WTC11 (cell line): ENCODE measurements around the gene SEMA4C. TPM values are rescaled to one million over a fixed set of nuclear protein-coding genes. Genes with fewer than 3 reads are reported as not detected.

Experiments
- ATAC-seq: fragments of 200-7000 bp; cut with Tn5 transposase; 2 replicates; pipeline ENCODE4 v1.10.0; 2021; ENCODE audit warnings: mild to moderate bottlenecking, moderate library complexity
- CTCF ChIA-PET: fragments of 300-600 bp; sonication (Branson Sonifier 250); formaldehyde crosslinking; loops from one replicate; lab custom pipeline; 2021; ENCODE audit warnings: antibody characterized with exemption; lab: Charles Lee
- POLR2A ChIA-PET: fragments of 350-600 bp; sonication (Branson Sonifier 250); formaldehyde crosslinking; loops from one replicate; lab custom pipeline; 2021; ENCODE audit warnings: antibody characterized with exemption; lab: Charles Lee
- DNase-seq: peaks from one replicate; pipeline ENCODE4 v3.0.0; 2021; ENCODE audit warnings: low spot score
- H3K27ac Mint-ChIP-seq: 2 replicates; pipeline ENCODE4 v1.8.0; 2021; ENCODE audit warnings: mixed read lengths
- H3K27me3 Mint-ChIP-seq: 2 replicates; pipeline ENCODE4 v1.8.0; 2021; ENCODE audit warnings: low read depth, mild to moderate bottlenecking, moderate library complexity, mixed read lengths
- H3K36me3 Mint-ChIP-seq: 2 replicates; pipeline ENCODE4 v1.8.0; 2021; ENCODE audit warnings: mixed read lengths
- H3K4me1 Mint-ChIP-seq: 2 replicates; pipeline ENCODE4 v1.8.0; 2022; ENCODE audit warnings: mixed read lengths
- H3K4me3 Mint-ChIP-seq: 2 replicates; pipeline ENCODE4 v1.8.0; 2021; ENCODE audit warnings: mild to moderate bottlenecking, moderate library complexity, mixed read lengths
- H3K9me3 Mint-ChIP-seq: 2 replicates; pipeline ENCODE4 v1.8.0; 2021; ENCODE audit warnings: mixed read lengths
- CBFB ChIP-seq: sonication (generic); formaldehyde crosslinking; IDR thresholded peaks from 2 replicates; pipeline ENCODE4 v1.8.1; 2022; ENCODE audit warnings: mild to moderate bottlenecking, low read depth, missing genetic modification reagents
- ESRRA ChIP-seq: sonication (generic); formaldehyde crosslinking; IDR thresholded peaks from 2 replicates; pipeline ENCODE4 v1.8.1; 2022; ENCODE audit warnings: mild to moderate bottlenecking, missing genetic modification reagents, borderline replicate concordance
- ETV6 ChIP-seq: sonication (generic); formaldehyde crosslinking; IDR thresholded peaks from 2 replicates; pipeline ENCODE4 v1.8.1; 2022; ENCODE audit warnings: mild to moderate bottlenecking, missing genetic modification reagents
- GTF2I ChIP-seq: fragments of 250-450 bp; sonication (Bioruptor Pico); conservative IDR thresholded peaks from 2 replicates; pipeline ENCODE4 v1.4.0; 2021; ENCODE audit warnings: mild to moderate bottlenecking
- NFYB ChIP-seq: sonication (generic); formaldehyde crosslinking; conservative IDR thresholded peaks from 2 replicates; pipeline ENCODE4 v1.8.0; 2022; ENCODE audit warnings: low read depth, missing genetic modification reagents
- SOX15 ChIP-seq: fragments of 250-450 bp; sonication (Bioruptor Pico); IDR thresholded peaks from 2 replicates; pipeline ENCODE4 v1.9.0; 2021; ENCODE audit warnings: mild to moderate bottlenecking
- TCF7 ChIP-seq: sonication (generic); formaldehyde crosslinking; IDR thresholded peaks from 2 replicates; pipeline ENCODE4 v1.8.0; 2022; ENCODE audit warnings: mild to moderate bottlenecking, low read depth, missing genetic modification reagents, moderate library complexity
- TP53 ChIP-seq: sonication (generic); formaldehyde crosslinking; IDR thresholded peaks from 2 replicates; pipeline ENCODE4 v1.8.1; 2023; ENCODE audit warnings: mild to moderate bottlenecking, missing genetic modification reagents
- ZNF263 ChIP-seq: sonication (generic); formaldehyde crosslinking; IDR thresholded peaks from 2 replicates; pipeline ENCODE4 v1.8.1; 2022; ENCODE audit warnings: low read depth, mild to moderate bottlenecking, moderate library complexity, missing genetic modification reagents
- total RNA-seq: library from RNA; stranded (reverse); gene quantifications from 3 replicates; pipeline ENCODE4 v1.2.3, GENCODE V29; 2021
- TF ChIP-seq, protein P1 (sequence below): sonication (generic); formaldehyde crosslinking; IDR thresholded peaks from 2 replicates; pipeline ENCODE4 v1.8.1; 2022; ENCODE audit warnings: missing genetic modification reagents, borderline replicate concordance
- TF ChIP-seq, protein P2 (sequence below): sonication (generic); formaldehyde crosslinking; IDR thresholded peaks from 2 replicates; pipeline ENCODE4 v1.8.1; 2023; ENCODE audit warnings: mild to moderate bottlenecking, missing genetic modification reagents, moderate library complexity
- TF ChIP-seq, protein P3 (sequence below): sonication (generic); formaldehyde crosslinking; IDR thresholded peaks from 2 replicates; pipeline ENCODE4 v1.8.0; 2022; ENCODE audit warnings: mild to moderate bottlenecking, missing genetic modification reagents
- TF ChIP-seq, protein P4 (sequence below): sonication (generic); formaldehyde crosslinking; IDR thresholded peaks from 2 replicates; pipeline ENCODE4 v1.8.0; 2022; ENCODE audit warnings: mild to moderate bottlenecking, missing genetic modification reagents
- TF ChIP-seq, protein P5 (sequence below): sonication (generic); formaldehyde crosslinking; IDR thresholded peaks from 2 replicates; pipeline ENCODE4 v1.8.0; 2022; ENCODE audit warnings: missing genetic modification reagents
- TF ChIP-seq, protein P6 (sequence below): sonication (generic); formaldehyde crosslinking; IDR thresholded peaks from 2 replicates; pipeline ENCODE4 v1.8.1; 2022; ENCODE audit warnings: mild to moderate bottlenecking, moderate library complexity, missing genetic modification reagents

The SEMA4C gene
- total RNA-seq, 1 experiment from 2014 or later = 81.6 TPM

DNA sequence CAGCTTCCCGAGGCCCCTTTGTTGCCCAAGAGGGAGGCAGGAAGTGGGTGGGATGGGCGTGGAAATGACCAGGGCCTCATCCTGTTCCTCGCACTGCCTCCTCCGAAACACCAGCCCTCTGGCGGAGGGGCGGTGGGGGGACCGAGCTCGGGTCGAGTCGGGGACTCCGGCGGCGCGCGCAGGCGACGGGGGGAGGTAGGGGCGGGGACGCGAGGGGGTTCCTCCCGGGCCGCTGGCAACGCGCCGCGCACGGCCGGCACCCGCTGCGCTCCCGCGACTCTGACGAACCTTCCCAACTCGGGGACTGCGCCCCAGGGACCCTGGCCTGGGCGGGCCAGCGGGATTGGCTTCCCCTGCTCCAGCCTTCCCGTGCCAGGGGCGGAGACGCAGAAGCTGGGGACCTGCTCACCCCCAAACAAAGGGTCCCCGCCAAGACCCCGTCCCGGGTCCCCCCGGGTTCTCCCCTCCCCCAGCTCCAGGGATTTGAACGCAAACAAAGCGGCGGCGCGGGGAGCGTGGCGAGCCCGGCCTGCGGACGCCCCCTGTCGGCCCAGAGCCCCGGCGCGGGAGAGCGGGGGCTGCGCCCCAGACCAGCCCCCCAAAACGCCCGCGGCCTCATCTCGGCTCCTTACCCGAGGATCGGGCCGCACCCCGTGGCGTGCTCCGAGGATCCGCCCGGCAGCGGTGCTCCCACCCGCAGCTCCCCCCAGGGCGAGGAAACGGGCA lies 1.2 kb downstream of the SEMA4C start (continued):
- TF ChIP-seq, protein P1, sequence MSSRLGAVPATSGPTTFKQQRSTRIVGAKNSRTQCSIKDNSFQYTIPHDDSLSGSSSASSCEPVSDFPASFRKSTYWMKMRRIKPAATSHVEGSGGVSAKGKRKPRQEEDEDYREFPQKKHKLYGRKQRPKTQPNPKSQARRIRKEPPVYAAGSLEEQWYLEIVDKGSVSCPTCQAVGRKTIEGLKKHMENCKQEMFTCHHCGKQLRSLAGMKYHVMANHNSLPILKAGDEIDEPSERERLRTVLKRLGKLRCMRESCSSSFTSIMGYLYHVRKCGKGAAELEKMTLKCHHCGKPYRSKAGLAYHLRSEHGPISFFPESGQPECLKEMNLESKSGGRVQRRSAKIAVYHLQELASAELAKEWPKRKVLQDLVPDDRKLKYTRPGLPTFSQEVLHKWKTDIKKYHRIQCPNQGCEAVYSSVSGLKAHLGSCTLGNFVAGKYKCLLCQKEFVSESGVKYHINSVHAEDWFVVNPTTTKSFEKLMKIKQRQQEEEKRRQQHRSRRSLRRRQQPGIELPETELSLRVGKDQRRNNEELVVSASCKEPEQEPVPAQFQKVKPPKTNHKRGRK (CRISPR knock-in tag) = no peak
- TF ChIP-seq ZNF263 (CRISPR knock-in tag) = peak; percentile 69
- no peak for TF ChIP-seq NFYB (CRISPR knock-in tag)
- TF ChIP-seq GTF2I (CRISPR knock-in tag) = no peak
- no peak for TF ChIP-seq TP53 (CRISPR knock-in tag)
- no peak for TF ChIP-seq TCF7 (CRISPR knock-in tag)
- TF ChIP-seq, protein P2, sequence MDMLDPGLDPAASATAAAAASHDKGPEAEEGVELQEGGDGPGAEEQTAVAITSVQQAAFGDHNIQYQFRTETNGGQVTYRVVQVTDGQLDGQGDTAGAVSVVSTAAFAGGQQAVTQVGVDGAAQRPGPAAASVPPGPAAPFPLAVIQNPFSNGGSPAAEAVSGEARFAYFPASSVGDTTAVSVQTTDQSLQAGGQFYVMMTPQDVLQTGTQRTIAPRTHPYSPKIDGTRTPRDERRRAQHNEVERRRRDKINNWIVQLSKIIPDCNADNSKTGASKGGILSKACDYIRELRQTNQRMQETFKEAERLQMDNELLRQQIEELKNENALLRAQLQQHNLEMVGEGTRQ (CRISPR knock-in tag) = no peak; the same call in 1 of the 2 replicates
- no peak for TF ChIP-seq SOX15
- TF ChIP-seq, protein P3, sequence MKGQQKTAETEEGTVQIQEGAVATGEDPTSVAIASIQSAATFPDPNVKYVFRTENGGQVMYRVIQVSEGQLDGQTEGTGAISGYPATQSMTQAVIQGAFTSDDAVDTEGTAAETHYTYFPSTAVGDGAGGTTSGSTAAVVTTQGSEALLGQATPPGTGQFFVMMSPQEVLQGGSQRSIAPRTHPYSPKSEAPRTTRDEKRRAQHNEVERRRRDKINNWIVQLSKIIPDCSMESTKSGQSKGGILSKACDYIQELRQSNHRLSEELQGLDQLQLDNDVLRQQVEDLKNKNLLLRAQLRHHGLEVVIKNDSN (CRISPR knock-in tag) = no peak

DNA sequence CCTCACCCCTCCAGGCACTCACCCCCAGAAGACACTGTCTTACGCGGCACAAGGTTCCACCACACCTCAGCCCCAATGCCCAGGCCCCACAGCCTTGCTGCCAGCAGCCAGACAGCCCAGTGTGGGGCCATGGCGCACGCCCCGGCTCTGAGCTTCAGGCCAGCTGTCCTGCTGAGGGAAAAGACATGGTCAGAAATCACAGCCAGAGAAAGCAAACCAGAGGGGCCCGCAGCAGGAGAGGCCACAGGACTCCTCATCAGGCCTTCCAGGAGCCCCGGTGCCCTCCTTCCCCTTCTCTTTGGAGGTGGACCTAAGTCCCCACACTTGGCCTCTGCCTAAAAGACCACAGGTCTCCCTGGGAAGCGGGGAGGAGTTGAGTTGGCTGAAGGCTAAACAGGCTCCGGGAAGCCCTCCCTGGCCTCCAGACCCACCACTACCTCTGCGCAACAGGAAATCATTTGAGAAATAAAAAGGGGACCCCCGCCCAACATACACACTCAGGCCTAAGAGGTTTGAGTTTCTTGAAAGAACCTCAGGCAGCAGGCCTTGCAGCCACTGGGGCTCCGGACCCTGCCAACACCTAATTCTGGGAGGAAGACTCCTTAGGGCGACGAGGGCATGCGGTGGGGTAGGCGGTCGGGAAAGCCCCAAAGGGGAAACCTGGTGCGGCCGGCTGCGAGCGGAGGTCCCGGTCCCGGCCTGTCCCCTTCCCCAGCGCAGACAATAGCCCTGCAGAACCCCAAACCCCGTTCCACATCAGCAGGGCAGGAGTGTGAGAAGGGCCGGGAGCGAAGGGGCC lies 1.9 kb downstream of the SEMA4C start:
- no peak for DNase-seq
- TF ChIP-seq ESRRA (CRISPR knock-in tag) = 0 out of 2 replicates have a peak, but pooled peaks have one; percentile 8
- TF ChIP-seq ETV6 (CRISPR knock-in tag) = peak; percentile 51; the same call in 1 of the 2 replicates
- TF ChIP-seq, protein P4, sequence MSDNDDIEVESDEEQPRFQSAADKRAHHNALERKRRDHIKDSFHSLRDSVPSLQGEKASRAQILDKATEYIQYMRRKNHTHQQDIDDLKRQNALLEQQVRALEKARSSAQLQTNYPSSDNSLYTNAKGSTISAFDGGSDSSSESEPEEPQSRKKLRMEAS (CRISPR knock-in tag) = no peak
- no peak for ATAC-seq
- peaks cover 19% of the 10 kb centered on the region for H3K36me3 Mint-ChIP-seq
- peak overlapping the region; percentile 80 for H3K27ac Mint-ChIP-seq
- ChIA-PET CTCF (interaction anchor here (0.5 to 3.6 kb wide), 30 partner anchors 8 to 314 kb away, joined by 3 to 63 read pairs (median 4); partner anchors contain the start of genes ANKRD39, CNNM3 and FAHD2B), POLR2A (interaction anchor here (0.6 to 2.0 kb wide), 7 partner anchors 7 to 53 kb away, joined by 3 to 20 read pairs (median 3); partner anchors contain the start of genes ANKRD39 and CNNM3)
- peak overlapping the region; percentile 82 for H3K4me3 Mint-ChIP-seq
- H3K27me3 Mint-ChIP-seq = 0 out of 2 replicates have a peak, but pooled peaks cover 4% of the 10 kb centered on the region
- no peaks in the 10 kb centered on the region for H3K9me3 Mint-ChIP-seq
- peaks cover 29% of the 10 kb centered on the region for H3K4me1 Mint-ChIP-seq

DNA sequence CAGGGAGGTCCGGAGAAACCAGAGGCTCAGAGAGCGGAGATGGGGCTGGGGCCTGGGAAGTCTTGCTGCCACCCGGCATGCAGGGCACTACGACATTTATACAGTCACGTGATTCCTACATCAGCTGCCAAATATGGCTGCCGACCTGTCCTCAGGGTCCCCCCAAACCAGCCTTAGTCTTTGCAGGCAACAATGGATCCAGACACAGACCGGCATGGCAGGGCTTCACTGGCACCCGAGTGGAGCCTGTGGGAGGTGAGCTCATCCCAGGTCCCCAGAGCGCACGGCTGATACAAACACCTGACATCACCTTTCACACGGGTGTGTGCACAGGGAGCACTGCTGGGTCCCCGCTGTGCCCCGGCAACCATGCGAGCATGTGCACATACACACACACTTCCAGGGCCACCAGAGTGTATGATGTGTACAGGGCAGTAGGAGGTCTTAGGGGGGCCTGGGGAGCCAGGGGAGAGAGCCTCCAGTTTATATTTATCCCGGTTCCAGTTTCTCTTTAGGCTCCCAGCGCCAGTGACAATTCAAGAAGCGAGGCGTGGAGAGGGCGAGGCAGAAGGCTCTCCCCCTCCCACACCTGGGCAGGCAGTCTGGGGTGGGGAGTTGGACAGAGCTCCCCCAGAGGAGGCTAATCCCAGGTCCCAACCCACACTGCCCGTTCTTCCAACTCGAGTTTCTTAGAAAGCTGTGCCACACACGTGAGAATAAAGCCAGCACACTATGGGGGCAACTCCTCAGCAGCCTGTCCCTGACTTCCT lies 2.7 kb downstream of the SEMA4C start:
- TF ChIP-seq TCF7 (CRISPR knock-in tag) = no peak
- TF ChIP-seq, protein P5, sequence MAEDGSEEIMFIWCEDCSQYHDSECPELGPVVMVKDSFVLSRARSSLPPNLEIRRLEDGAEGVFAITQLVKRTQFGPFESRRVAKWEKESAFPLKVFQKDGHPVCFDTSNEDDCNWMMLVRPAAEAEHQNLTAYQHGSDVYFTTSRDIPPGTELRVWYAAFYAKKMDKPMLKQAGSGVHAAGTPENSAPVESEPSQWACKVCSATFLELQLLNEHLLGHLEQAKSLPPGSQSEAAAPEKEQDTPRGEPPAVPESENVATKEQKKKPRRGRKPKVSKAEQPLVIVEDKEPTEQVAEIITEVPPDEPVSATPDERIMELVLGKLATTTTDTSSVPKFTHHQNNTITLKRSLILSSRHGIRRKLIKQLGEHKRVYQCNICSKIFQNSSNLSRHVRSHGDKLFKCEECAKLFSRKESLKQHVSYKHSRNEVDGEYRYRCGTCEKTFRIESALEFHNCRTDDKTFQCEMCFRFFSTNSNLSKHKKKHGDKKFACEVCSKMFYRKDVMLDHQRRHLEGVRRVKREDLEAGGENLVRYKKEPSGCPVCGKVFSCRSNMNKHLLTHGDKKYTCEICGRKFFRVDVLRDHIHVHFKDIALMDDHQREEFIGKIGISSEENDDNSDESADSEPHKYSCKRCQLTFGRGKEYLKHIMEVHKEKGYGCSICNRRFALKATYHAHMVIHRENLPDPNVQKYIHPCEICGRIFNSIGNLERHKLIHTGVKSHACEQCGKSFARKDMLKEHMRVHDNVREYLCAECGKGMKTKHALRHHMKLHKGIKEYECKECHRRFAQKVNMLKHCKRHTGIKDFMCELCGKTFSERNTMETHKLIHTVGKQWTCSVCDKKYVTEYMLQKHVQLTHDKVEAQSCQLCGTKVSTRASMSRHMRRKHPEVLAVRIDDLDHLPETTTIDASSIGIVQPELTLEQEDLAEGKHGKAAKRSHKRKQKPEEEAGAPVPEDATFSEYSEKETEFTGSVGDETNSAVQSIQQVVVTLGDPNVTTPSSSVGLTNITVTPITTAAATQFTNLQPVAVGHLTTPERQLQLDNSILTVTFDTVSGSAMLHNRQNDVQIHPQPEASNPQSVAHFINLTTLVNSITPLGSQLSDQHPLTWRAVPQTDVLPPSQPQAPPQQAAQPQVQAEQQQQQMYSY (CRISPR knock-in tag) = 0 out of 2 replicates have a peak, but pooled peaks have one; percentile 20
- no peak for TF ChIP-seq CBFB (CRISPR knock-in tag)
- TF ChIP-seq, protein P2 (CRISPR knock-in tag) = peak; percentile 19; the same call in 1 of the 2 replicates
- TF ChIP-seq, protein P6, sequence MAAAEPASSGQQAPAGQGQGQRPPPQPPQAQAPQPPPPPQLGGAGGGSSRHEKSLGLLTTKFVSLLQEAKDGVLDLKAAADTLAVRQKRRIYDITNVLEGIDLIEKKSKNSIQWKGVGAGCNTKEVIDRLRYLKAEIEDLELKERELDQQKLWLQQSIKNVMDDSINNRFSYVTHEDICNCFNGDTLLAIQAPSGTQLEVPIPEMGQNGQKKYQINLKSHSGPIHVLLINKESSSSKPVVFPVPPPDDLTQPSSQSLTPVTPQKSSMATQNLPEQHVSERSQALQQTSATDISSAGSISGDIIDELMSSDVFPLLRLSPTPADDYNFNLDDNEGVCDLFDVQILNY (CRISPR knock-in tag) = no peak
- H3K27ac Mint-ChIP-seq = peak overlapping the region; percentile 80
- peaks cover 23% of the 10 kb centered on the region for H3K36me3 Mint-ChIP-seq
- 0 out of 2 replicates have a peak, but pooled peaks cover 4% of the 10 kb centered on the region for H3K27me3 Mint-ChIP-seq
- POLR2A ChIA-PET = no interaction called here
- H3K4me1 Mint-ChIP-seq = peaks cover 21% of the 10 kb centered on the region
- DNase-seq (no peak), ATAC-seq (no peak)
- H3K9me3 Mint-ChIP-seq = no peaks in the 10 kb centered on the region
- CTCF ChIA-PET = interaction anchor here (1.6 to 3.6 kb wide), 3 partner anchors 9 to 83 kb away, joined by 6 to 63 read pairs (median 31); partner anchors contain the start of genes ANKRD39 and CNNM3
- H3K4me3 Mint-ChIP-seq = peak overlapping the region; percentile 82
